Stimulated activated CD8-positive, alpha-beta memory T cell treated with anti-CD3 and anti-CD28 coated beads, Interleukin-7, amount 100 ng/mL, for 48 hours (primary cell): ENCODE measurements around the gene NR1H3.
"Not testable (repeated sequence)": the region's sequence is repeated elsewhere in the genome, so short reads cannot be mapped to it uniquely, and the experiment has no call there.

ENCODE experiments used
- DNase-seq, 2 donors: peaks; one replicate each; pipeline ENCODE4 v3.0.0-alpha.2; 2020; ENCODE audit warnings: low read depth in 1 of 2; ENCODE audit errors: extremely low read depth in 1 of 2

Gene NR1H3

DNA sequence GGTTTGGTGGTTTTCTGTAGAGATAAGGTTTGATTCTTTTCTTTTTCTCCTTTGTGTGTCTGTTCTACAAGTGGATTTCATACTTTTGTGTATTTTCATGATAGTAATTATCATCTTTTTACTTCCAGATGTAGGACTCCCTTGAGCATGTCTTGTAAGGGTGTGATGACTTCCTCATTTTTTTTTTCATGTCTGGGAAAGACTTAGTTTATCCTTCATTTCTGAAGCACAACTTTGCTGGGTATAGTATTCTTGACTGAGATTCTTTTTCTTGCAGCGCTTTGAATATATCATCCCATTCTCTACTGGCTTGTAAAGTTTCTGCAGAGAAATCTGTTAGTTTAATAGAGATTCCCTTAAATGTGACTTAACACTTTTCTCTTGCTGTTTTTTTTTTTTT lies 45.1 kb downstream of the NR1H3 start:
- no peak for DNase-seq

DNA sequence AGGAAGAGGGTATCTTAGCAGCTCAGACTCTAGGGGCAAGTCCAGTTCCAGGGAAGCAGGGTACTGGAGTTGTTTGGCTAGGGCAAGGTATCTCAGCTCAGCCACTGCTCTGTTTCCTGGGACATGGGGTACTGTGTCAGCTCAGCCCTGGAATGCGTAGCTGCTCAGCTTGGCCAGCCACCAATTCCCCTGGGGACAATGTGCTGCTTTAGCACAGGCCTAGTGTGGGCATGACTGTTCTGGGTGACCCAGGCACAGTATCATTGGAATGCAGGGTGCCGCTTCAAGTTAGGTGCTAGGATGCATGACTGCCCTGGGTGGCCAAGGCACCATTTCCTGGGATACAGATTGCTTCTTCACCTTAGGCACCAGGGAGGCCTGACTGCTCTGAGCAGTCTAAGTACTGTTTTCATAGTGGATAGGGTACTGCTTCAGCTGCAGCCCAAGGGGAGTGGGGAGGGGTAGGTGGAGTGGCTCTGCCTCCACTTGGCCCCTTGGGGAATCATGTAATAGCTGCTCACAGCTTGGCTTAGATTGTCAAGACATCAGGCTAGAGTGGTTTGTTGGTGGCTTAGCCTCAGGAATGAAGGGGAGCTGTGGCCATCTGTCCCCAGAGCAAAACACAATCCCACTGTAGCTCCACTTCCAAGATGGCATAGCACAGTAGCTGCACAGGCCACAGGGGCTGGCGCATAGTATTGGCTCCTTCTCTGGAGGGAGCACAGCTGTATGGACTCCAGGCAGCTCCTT lies 48.1 kb downstream of the NR1H3 start:
- DNase-seq, result no peak

DNA sequence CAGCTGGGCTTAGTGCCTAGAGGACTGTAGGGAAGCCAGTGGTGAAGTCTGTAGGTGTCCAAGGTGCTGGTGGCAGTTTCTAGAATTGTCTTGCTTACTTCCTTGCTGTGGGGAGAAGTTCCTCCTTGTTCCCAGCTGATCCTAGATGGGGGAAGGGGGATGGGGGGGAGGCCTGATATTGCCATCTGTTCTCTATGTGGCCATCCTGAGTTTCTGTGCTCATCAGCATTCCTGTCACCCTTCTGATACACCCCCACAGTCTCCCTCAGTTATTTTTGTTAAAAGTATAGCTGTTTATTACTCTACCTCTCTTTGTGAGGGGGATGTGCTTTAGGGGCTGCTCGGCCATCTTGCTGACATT lies 48.7 kb downstream of the NR1H3 start:
- DNase-seq, result no peak

DNA sequence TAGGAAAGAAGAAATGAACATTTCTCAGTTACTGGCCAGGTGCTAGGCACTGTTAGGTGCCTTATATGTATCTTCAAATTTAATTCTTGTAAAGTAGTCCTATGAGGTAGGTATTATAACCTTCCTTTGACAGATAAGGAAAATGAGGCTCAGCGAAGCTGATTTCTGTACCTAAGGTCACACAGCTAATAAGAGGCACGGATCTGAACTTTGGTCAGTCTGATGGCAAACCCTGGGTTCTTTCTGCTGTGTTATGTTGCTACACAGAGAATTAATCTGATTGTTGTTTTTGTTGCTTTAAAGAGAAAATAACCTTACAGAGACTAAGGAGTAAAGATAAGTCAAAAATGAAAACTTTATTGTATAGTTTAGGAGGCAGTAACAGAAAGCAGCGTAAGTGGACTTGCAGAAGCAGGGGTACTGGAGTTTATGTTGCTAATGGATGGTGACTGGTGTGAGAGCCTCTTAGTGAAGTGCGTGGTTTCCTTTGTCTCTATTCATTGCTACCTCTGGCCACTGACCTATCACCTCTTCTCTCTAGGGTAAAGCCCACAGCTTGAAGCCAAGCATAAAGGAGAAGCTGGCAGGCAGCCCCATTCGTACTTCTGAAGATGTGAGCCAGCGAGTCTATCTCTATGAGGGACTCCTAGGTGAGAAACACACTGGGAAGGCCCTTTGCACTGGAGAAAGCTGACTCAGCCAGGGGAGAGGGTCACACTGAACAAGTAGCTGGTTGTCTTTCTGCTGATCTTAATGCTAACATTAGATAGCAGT lies 50.4 kb downstream of the NR1H3 start:
- no peak for DNase-seq

DNA sequence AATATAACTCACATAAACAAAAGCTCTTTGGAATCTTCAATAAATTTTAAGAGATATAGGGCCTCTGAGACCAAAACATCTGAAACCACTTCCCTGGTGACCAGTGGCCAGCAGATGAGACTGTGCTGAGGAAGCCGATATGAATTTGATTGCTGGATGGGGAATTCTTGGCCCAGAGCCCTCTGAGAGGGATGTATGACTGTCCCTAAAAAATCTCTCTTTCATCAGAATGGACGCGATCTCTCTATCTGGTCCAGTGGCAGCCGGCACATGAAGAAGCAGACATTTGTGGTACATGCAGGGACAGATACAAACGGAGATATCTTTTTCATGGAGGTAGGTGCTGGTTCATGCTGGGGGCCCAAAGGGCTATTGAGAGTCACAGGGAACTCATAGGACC lies 57.2 kb downstream of the NR1H3 start:
- no peak for DNase-seq

DNA sequence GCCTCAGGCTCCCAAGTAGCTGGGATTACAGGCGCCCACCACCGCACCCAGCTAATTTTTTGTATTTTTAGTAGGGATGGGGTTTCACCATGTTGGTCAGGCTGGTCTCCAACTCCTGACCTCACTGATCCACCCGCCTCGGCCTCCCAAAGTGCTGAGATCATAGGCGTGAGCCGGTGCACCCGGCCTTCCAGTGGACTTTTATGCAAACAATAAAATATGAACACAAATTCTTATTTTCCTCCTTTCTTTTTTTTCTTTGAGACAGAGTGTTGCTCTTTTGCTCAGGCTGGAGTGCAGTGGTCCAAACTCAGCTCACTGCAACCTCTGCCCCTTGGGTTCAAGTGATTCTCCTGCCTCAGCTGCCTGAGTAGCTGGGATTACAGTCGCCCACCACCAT lies 58.7 kb downstream of the NR1H3 start:
- not testable (repeated sequence) for DNase-seq

DNA sequence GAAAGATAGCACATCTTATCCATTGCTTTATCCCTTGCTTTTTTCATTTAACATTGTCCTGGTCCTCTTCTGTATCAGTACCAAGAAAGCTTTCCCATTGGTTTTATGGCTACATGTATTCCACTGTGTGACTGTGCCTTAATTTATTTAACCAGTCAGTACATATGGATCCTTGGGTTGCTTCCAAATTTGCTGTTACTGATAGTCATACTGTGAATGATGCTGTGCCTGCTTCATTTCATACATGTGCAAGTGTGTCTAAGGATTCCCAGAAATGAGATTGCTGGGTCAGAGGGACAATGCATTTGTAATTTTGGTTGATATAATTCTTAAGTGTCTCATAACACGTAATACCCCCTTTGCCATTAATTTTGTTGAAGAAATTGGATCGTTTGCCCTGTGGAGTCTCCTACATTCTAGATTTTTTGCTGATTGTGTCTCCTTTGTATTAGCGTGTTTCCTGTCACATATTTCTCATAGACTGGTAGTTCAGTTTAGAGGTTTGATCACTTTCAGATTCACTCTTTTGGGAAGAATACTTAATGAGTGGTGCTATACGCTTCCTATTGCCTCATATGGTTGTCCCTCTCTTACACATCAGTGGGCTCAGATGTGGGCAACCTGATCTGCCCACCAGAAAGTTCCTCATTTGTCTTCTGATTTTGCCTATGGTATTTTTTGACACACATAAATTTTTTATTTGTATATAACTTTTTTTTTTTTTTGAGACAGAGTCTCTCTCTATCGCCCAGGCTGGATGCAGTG lies 59.5 kb downstream of the NR1H3 start:
- DNase-seq, result no peak

DNA sequence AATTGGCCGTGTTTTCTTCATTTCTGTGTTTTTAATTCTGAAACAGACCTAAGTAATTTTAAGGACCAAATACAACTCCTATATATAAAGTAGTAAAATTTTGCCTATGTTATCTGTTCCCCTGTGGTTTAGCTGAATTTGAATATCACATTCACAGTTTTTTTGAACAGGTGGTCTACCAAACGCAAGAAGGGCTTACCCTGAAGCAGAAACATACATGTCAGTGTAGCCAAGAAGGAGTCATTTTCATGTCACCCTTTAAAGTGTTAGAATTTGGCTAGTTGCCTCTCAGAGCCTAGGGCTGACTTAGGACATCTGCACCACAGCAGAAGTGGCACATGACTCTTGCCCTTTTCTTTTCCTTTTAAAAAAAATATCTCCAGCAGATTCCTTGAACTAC lies 60.4 kb downstream of the NR1H3 start:
- no peak for DNase-seq
